Kasumi-1 (cell line): Measurements from ENCODE around the gene SYNDIG1.

Experiments
- DNase-seq, 2 experiments: peaks; one replicate each; lab custom pipeline; 2025; lab: John Stamatoyannopoulos, UW

The SYNDIG1 gene

DNA sequence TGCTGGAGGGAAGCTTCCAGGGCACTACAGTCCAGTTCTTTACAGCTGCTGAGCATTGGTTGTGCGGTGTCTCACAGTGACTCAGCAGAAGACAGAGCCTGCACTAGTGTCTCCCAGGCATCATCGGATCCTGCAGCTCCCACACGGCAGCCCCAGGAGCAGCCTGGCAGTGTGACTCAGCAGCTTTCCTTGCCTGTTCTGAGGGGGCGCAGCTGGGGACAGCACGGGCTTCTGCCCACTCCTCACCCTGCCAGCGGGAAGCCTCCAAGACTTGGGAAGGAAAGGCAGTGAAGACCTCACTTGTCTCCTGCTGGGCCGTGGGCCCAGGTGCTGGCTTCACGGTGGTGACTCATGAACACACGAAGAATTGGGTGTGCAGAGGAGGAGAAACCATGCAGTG is 165.4 kb downstream of the SYNDIG1 start:
- no peak for DNase-seq

DNA sequence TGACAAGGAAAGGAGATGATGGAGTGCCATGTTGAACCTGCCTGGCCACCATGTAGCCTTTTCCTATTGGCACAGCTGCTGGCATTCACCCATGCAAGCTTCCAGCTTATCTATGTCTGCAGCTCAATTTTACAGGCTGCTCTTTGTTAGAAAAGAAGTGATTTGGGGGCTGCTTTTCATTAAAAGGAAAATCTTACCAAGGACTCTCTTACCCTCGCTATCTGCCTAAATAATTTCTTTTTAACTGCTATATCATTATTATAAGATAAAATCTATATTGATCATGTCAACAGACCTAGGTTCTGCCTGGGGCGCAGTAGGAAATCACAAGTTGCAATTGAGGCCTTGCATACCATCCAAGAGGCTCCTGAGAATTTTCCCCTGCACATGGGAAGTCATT is 167.2 kb downstream of the SYNDIG1 start:
- DNase-seq, result no peak

DNA sequence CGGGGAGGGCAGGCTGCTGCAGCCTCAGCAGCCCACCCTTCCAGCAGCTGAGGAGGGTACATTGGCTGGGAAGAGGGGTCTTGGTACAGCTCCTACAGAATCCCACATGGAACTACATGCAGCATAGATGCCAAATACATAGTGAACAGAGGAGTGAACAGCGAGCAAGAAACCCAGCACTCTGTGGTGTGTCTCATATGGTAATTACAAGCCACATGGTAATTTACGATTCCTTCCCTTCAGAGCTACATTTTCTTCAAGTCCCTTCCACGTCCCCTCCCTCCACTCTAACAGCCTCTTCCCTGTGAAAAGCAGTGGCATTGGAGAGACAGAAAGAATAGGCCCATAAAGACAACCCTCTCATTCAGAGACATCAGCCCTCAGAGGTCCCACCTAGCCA is 167.7 kb downstream of the SYNDIG1 start:
- DNase-seq, result no peak

DNA sequence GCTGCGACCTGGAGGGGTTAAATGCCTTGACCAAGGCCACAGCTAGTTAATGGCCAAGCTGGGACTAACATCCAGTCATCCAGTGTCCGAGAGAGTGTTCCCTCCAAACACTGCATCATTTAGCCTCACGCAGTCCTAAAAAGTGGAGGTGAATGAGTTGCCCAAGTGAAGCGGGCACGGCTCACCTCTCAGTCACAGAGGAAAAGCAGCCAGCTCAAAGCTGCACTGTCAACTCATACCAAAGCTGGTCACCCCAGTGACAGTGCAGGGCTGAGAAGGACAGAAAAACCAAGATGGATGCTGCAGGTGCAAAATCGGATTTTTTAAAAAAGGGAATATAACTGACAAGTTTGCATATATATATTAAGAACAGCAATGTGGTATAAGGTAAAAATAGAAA is 168.5 kb downstream of the SYNDIG1 start:
- no peak for DNase-seq

DNA sequence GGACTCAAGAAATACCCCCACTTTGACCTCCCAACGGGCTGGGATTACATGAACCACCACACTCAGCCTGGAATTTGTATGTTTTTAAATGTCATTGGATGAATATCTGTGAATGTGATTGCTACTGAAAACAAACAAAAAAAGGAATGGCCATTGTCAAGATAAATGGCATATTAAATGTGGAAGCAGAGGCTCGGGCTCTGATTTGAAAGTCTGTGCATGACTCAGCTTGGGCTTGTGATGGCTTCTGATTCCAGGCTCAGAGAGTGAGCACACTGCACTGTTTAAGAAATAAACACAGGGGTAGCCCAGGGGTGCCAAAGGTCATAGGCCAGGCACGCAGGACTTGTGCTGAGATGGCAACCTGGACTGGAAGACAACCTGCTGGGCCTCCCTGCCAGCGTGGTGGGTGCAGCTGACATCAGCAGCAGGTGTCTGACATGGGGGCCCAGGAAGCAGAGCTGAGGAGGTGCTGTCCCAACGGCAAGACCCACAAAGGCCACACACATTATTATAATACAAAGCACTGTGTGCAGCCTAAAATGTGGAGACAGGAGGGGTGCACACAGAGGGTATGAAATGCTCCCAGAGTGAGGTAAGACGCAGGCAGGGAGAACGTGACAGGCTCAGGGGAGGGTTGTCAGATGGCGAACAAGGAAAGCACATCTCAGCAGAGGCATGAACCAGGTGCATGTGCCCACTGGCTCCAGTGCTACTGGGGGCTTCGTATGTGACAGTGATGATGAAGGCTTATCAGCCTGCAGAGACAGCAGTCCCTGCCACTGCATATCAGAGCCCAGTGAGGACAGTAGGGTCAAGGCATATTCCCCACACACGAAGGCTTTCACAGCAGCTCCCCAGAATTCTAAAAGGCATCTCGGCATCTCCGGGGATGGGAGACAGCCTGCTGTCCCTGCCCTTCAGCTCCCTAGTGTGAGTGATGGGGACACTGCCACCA is 169.4 kb downstream of the SYNDIG1 start:
- no peak for DNase-seq

DNA sequence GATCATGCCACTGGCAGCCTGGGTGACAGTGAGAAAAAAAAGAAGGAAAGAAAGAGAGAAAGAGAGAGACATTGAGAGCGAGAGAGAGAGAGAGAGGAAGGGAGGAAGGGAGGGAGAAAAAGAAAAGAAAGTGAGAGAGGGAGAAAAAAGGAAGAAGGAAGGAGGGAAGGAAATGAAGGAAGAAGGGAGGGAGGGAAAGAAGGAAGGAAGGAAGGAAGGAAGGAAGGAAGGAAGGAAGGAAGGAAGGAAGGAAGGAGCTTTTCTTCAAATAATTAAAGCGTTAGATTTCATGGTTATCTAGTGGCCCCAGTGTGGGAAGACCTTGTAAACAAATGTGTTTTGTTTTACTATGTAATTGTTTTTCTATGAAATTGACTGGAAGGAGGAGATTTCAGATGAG is 170.8 kb downstream of the SYNDIG1 start:
- no peak for DNase-seq

DNA sequence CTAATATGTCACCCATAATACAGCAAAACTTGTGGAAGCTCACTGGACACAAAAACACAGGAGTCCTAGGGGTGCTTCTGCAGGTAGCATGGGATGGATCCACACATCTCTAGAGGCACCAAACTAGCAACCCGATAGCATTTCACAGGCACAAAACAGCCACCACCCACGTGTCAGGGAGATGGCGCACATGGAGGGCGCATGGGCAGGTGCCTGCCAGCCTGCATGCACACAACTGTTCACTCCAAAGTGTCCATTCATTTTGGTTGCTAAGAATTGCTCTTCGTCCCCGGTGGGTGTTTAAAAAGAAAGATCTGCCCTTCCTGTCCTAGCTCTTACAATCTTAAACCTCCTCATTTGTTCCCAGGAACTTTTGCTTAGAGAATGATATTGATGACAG is 171.3 kb downstream of the SYNDIG1 start:
- no peak for DNase-seq

DNA sequence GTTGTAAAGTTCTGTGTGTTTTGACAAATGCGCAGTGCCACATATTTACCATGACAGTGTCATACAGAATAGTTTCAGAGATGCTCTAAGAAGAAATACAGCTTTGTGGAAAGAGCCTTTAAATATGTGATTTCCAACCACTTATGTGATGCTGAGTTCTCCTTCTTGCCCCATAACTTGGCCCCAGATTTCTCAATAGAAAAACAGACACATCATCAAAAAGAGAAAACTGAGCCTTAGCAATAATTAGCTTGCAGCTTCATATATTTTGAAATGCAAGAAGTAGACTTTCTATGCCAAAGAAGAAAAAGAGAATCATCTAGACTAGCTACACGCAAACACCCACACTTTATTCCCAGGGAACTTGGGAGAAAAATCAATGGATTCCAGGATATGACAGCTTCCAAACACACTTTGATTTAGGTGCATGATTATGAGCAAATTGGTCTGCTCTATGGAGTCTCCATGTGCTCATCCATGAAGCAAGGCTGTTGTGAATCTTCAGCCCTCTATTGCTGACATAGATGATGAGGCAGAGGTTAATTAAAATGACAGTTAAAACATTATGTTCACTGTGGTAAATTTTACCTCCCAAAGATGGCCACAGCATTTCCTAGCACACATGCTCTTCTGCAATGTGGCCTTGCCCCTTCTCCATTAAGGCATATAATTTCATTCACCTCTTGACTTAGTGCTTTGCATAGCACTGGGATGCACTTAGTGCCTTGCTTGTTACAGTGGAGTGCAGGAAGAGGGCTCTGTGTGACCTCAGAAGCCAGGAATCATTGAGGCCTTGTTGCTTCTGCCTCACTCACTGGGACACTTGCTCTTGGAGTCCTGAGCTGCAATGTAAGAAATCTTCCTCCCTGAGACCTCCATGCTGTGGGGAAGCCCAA is 174.6 kb downstream of the SYNDIG1 start:
- no peak for DNase-seq

DNA sequence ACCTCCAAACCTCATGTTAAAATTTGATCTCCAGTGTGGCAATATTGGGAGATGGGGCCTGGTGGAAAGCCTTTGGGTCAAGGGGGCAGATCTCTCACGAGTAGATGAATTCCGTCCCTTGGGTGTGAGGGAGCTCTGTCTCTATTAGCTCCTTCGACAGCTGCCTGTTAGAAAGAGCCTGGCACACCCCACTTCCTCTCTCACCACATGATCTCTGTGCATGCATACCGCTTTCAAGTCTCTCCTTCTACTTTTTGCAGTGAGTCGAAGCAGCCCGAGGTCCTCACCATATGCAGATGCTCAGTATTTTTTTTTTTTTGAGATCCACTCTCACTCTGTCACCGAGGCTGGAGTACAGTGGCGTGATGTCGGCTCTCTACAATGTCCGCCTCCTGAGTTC is 176.9 kb downstream of the SYNDIG1 start:
- DNase-seq, result no peak

DNA sequence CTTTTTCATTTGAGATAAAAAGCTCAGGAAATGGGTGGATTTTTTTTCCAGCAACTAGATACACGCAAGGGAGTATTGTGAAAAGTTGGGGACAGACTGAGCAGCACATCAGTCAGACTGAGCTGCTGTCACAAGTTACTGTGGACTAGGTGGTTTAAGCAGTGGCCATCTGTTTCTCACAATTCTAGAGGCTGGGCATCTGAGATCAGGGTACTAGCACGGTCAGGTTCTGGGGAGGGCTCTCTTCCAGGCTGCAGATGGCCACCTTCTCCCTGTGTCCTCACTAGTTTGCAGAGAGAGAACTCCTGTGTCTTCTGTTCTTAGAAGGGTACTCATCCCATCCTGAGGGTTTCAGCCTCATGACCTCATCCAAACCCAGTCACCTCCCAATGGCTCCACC is 178.3 kb downstream of the SYNDIG1 start:
- no peak for DNase-seq

DNA sequence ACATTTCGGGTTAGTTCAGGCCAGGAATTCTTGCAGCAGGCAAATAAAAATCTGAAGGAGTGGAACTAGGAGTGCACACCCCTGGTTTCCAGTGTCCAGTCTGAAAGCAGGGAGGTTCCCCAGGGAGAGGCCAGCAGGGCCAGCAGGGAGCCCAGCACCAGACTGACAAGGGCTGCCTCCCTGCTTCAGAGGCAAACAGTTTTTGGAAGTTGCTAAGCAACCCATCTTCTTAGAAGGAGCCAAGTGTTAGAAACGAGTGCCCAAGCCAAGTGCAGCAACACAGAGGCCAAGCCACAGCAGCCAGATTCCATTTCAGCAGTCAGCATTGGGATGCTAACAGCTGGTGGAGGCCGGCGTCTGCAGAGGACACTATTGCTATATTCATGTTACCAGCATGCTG is 179.1 kb downstream of the SYNDIG1 start:
- no peak for DNase-seq

DNA sequence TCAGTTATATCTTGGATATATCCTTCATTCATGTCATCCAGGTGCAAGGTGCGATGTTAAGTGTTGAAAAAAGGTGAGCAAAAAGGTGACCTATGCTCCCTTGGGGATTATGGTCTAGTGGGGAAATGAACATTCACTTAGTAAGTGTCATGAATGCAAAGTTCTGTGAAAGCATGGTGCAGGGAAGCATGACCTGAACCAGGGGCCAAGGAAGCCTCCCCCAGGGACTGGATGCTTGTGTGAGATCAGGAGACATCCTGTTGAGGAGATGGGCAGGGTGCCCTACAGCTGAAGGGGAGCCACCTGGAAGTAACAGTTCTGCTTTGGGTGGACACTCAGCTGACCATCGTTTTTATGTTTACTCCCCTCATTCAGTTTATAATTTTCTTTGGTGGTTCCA is 179.5 kb downstream of the SYNDIG1 start:
- DNase-seq, result no peak

DNA sequence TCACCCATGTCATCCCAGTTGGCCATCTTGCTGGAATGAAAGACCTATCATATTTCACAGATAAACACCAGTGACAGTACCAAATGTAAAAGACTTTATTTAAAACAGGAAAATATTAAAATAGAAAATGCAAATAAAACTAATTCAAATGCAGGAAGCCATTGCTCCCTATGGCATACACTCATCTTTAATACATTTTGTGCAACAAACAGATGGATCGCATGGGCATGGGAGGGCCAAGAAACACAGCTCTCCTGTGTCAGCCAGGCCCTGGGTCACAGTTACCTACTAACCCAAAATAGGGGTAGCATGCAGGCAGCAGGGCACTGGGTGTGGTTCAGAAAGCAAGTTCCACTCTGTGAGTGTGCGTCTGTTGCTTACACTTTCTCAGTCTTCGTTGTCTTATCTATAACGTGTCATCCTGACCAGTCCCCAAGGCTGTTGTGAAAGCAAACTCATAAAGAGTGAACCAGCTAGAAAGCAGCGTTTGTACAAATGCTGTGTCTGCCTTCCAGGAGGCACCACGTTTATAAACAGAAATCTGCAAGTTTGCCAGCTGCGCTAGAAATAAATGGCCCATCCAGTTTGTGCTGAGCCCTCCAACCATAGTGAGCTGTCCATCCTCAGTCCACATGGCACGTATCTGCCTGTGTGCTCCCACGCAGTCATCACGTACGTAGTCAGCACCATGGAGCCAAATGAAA is 180.5 kb downstream of the SYNDIG1 start:
- DNase-seq, result no peak

DNA sequence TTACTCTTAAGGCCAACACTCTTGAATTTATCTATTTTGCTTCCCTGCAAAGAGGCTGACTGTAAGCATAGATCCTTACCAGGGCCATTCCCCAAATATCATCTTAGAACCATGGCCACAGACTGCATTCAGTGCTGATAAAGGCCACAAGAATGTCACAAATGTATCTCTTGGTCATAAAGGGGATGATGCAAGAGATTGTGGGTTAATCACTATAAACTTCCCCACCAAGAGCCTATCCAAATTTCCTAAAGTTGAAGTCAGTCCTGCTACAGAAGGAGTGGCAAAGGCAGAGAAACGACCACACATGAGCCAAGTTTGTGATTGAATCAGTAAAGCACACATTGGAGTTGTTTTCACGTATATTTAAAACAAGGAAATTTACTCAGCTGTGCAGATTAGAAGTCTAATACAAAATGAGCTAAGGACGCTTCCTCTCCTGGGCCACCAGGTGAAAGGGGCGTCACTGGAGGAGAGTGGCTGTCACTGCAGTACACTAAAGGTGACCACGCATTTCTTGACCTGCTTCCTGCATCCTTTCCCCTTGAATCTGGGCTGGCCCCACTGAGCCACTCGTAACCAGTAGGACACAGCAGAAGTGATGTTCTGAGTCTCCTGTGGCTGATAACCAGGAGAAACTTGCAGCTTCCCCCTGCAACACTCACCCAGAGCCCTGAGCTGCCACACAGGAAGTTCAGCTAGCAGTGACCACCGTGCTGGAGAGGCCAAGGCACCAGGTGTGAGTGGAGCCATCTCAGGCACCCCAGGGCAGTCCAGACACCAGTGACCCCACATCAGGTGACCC is 181.9 kb downstream of the SYNDIG1 start:
- DNase-seq, result no peak

DNA sequence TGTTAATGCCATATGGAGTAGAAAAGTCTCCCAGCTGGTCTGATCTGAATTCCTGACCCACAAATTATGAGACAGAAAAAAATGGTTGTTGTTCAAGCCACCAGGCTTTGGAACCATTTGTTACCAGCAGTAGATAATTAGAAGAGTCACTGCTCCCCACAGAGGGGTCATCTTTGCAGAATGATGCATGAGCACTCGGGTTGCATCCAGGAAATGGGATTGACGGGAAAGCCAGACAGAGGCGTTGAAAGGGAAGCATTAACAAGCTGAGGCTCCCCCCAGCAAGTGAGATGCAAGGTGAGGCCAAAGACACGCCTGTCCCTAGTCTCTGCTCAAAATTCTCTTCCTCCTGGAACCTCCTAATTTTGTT is 182.5 kb downstream of the SYNDIG1 start:
- no peak for DNase-seq

DNA sequence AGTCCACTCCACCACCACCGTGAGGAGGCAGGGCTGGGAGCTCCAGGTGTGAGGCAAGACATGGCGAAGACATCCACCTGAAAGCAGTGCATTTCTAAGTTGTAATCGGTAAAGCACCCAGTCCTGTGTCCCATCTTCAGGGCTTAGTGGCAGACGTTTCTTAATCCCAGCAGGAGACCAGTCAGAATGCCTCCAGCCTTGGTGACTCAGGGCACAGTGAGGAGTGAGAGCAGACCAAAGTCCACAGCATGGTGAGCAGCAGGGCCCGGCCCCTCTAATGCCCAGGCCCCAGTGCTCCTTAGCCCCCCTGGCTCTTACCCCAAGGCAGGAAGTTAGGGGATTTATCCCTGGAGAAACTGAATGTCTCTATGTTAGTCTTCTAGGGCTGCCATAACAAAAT is 183.9 kb downstream of the SYNDIG1 start:
- no peak for DNase-seq

DNA sequence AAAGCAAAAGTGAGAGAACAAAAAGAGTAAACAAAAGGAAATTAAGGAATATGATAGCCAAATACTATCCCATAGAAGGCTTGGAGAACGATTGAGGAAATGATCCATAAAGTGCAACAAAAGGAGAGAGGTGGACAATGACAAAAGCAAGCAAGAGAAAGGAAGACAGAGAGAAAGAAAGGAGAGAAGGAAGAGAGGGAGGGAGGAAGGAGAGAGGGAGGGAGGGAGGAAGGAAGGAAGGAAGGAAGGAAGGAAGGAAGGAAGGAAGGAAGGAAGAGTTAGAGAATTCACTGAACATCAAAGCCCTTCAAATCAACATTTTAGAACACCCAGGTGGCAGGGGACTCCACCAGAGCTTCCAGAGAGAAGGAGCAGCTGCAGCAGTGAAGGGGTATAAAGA is 185.0 kb downstream of the SYNDIG1 start:
- no peak for DNase-seq

DNA sequence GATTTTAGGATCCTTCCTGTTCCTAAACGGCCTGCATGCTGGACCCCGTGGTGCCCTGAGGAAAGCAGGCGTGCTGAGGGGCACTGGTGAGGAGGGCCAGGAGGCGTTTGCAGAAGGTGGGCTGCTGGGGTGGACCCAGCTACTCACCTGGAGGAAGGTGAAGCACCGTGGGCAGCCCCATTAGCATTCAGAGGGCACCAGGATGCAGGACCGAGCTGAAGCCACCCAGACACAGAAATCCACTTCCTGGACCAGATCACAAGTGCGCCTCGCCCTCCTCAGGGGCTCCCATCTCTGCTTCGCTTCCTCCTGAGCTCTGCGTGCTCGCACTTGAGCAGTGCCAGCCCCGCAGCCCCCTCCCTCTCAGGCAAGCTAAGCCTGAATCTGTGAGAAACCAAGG is 187.0 kb downstream of the SYNDIG1 start:
- DNase-seq, result no peak

DNA sequence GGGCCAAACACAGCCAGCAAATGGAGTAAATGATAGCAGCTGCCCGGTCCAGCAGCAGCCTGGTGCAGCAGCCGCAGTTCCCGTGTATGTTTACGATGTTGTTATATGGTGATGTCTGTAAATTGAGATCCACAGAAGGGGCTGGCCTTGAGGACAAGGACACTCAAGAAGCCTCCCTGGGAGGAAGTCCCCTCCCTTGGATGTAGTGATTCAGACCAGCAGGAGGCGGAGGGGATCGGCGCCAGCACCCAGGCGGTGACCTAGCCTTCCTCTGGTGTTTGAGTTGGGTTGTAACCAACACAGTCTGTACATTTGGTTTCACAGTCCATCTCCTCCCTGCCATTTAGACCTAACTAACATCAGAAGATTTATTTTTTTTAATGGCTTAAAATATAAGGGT is 187.8 kb downstream of the SYNDIG1 start:
- DNase-seq, result no peak

DNA sequence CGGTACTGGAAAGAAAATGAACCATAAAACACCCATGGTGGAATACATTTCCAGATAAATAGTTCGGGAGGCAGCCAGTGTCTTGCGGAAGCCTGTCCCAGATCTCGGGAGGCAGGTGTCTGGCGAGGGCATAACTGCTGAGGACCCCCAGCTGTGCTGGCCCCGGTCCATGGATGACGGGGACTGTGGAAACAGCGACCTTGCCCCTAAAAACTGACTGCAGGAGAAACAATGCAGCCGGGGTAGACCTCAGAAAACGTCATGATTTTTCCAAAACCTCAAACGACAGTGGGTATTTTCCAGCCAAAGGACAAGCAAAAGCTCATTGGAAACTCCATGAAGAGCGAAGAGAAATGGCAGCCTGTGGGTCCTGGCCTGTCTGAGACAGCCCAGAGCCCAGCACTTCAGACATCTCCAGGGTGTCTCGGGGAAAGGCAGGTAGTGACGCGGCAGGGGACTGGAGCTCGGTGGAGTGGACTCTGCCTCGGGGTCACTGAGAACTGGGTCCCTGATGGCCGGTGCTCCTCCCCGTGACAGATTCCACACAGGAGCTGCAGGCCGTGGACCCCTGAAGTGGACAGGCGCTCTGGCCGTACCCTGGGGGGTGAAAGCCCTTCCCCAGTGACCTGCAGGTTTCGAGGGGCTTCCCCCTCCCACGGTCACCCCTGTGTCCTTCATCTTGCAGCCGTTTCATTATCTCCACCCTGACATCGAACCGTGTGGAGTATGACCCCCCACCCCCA is 188.6 kb downstream of the SYNDIG1 start:
- no peak for DNase-seq
